Keratinocyte (primary cell): ENCODE data around the gene CISD3.

Source experiments
- EZH2 ChIP-seq: IDR thresholded peaks from one replicate; pipeline ENCODE4 v1.6.1; 2012; ENCODE audit warnings: inconsistent platforms, mild to moderate bottlenecking, low read length, moderate library complexity
- TF ChIP-seq, protein P1 (sequence below), 3 experiments: IDR thresholded peaks in 1 of 3; conservative IDR thresholded peaks in 1 of 3; optimal IDR thresholded peaks in 1 of 3; 2 replicates in 2 of 3; 3 replicates in 1 of 3; pipeline versions ENCODE3 to v1.5.1; 2011; ENCODE audit warnings: low read length in 3 of 3, mild to moderate bottlenecking in 3 of 3, moderate library complexity in 2 of 3, control low read depth in 1 of 3, inconsistent platforms in 1 of 3; ENCODE audit not compliant: insufficient read depth in 2 of 3; ENCODE audit errors: extremely low read depth in 1 of 3

DNA sequence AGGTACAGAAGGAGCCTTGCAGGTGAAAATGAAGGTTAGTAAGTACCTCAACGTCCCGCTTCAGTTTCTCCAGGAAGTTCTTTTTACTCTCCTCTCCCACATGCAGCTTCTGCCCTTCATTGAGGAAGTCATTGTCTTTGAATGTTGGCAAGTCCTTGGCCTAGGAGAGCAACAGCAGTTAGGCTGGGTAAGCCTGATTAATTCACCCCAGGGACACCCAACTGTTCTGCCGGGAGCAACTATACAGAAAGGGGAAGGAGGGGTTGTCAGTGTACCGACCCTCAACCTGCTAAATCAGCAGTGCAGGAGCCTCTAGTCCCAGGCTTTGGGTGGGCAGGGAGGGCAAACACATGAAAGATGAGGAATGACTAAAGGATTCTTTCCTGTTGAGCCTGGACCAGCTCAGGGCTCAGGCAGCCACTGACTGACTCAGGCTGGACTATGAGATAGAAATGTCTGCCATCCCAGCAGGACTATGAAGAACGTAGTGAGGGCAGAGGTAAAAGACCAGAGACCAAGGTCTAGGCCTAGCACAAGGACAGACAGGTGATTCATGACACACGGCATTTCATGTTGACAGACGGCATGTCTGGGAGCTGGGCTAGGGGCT, 47.6 kb downstream of the CISD3 start:
- TF ChIP-seq, protein P1, sequence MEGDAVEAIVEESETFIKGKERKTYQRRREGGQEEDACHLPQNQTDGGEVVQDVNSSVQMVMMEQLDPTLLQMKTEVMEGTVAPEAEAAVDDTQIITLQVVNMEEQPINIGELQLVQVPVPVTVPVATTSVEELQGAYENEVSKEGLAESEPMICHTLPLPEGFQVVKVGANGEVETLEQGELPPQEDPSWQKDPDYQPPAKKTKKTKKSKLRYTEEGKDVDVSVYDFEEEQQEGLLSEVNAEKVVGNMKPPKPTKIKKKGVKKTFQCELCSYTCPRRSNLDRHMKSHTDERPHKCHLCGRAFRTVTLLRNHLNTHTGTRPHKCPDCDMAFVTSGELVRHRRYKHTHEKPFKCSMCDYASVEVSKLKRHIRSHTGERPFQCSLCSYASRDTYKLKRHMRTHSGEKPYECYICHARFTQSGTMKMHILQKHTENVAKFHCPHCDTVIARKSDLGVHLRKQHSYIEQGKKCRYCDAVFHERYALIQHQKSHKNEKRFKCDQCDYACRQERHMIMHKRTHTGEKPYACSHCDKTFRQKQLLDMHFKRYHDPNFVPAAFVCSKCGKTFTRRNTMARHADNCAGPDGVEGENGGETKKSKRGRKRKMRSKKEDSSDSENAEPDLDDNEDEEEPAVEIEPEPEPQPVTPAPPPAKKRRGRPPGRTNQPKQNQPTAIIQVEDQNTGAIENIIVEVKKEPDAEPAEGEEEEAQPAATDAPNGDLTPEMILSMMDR (optimal IDR thresholded peaks at IDR 0.05 in 1 of 3, IDR thresholded peaks at IDR 0.05 in 1 of 3, conservative IDR thresholded peaks at IDR 0.05 in 1 of 3; ENCODE audit: extremely low read depth in 1 of 3, insufficient read depth in 2 of 3, low read length in 3 of 3) = no peak
- no peak for TF ChIP-seq EZH2
